ENCODE results near the gene BCR.
A peak's percentile ranks its signal among the peaks of the same experiment; 100 is the strongest.

The BCR gene

DNA sequence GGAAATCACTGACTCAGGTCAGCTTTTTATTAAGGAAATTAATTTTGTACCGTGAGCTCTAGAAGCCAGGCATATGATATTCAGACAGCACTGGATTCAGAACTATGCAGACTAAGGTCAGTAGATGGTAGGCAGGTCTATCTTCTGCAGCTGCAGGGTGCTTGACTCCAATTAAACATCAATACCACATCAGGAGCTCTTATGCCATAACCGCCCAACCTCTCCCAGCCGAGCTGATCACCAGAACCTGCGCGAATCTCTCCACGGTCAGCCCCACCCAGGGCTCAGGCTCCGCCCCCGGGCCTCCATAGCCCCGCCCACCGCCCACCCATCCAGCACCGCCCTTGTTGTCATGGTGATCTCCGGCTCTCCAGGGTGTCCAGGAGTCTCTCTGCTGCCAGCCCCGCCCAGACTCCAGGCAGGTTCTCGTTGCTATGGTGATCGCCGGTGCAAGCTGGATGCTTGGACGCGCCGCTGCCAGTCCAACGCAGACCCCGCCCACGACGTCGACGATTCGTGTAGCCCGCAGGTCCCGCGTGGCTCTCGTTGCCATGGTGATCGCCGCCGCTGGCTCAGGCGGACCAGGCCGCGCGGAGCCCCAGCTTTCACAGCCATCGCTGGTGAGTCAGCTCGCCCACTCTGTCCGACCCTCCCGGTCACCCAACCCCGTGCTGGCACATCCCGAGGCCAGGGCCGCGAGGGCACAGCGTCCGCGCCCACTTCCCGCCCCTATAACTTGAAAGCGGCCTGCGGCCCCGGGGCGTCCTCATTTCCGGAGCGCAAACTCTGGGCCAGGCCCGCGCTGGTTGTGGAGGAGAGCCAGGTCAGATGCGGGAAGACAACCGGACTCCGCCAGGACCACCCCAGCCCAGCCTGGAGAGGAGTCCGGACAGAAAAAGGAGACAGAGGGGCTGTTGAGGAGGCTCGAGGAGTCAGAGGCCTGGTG lies 35.1 kb upstream of the BCR start, which contains the start of gene RAB36:
Gene RAB36, plus strand, starts transcription at position 546 of the 946 bp plus-strand sequence. CDS start 1,140 bp downstream, outside the sequence.
- peak within 1 kb of the TSS; percentile 84 for H3K4me2 ChIP-seq (ENCODE audit: low read length)
- H3K9me3 ChIP-seq (ENCODE audit: control insufficient read depth, insufficient read depth, low read length) = no peaks in the 10 kb centered on the region
- no peak for TF ChIP-seq EZH2phosphoT487 (IDR thresholded peaks at IDR 0.05; ENCODE audit: borderline replicate concordance, low read length)
- TF ChIP-seq, protein P1, sequence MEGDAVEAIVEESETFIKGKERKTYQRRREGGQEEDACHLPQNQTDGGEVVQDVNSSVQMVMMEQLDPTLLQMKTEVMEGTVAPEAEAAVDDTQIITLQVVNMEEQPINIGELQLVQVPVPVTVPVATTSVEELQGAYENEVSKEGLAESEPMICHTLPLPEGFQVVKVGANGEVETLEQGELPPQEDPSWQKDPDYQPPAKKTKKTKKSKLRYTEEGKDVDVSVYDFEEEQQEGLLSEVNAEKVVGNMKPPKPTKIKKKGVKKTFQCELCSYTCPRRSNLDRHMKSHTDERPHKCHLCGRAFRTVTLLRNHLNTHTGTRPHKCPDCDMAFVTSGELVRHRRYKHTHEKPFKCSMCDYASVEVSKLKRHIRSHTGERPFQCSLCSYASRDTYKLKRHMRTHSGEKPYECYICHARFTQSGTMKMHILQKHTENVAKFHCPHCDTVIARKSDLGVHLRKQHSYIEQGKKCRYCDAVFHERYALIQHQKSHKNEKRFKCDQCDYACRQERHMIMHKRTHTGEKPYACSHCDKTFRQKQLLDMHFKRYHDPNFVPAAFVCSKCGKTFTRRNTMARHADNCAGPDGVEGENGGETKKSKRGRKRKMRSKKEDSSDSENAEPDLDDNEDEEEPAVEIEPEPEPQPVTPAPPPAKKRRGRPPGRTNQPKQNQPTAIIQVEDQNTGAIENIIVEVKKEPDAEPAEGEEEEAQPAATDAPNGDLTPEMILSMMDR (IDR thresholded peaks at IDR 0.05; ENCODE audit: low read depth, low read length, poor library complexity, severe bottlenecking) = no peak
- H3K9me2 ChIP-seq (replicated peaks; ENCODE audit: control insufficient read depth, low read length) = no peaks in the 10 kb centered on the region
- H3K79me2 ChIP-seq (ENCODE audit: control insufficient read depth, low read length) = no peaks in the 10 kb centered on the region
- H3K4me1 ChIP-seq (ENCODE audit: control insufficient read depth, low read length) = peaks cover 53% of the 10 kb centered on the region
- peak within 1 kb of the TSS; percentile 77 for H3K4me3 ChIP-seq (ENCODE audit: low read length)
- H3K36me3 ChIP-seq (ENCODE audit: control insufficient read depth, low read length) = no peaks in the 10 kb centered on the region
- no peaks in the 10 kb centered on the region for H3K27me3 ChIP-seq (ENCODE audit: control insufficient read depth, low read length)
- H3K27ac ChIP-seq (ENCODE audit: low read depth, low read length) = no peak within 1 kb of the TSS
- H3F3A ChIP-seq (ENCODE audit: control insufficient read depth, insufficient read depth) = peaks cover 3% of the 10 kb centered on the region; the same call in 1 of the 2 replicates
- no peaks in the 10 kb centered on the region for H4K20me1 ChIP-seq (ENCODE audit: control insufficient read depth, insufficient read depth, low read depth, low read length)

GRCh38 chr22:23145878-23146470 lies 34.3 kb upstream of the BCR start:
- Histone ChIP-seq H3K36me3 (ENCODE audit: control insufficient read depth, low read length) (no peaks in the 10 kb centered on the region), H3K27ac (ENCODE audit: low read depth, low read length) (no peak overlapping the region), H3K9me3 (ENCODE audit: control insufficient read depth, insufficient read depth, low read length) (no peaks in the 10 kb centered on the region), H3K27me3 (ENCODE audit: control insufficient read depth, low read length) (no peaks in the 10 kb centered on the region), H3F3A (ENCODE audit: control insufficient read depth, insufficient read depth) (no peaks in the 10 kb centered on the region), H3K9me2 (replicated peaks; ENCODE audit: control insufficient read depth, low read length) (no peaks in the 10 kb centered on the region), H3K4me2 (ENCODE audit: low read length) (peak overlapping the region; percentile 84), H3K4me1 (ENCODE audit: control insufficient read depth, low read length) (peaks cover 46% of the 10 kb centered on the region), H3K4me3 (ENCODE audit: low read length) (peak overlapping the region; percentile 77), H4K20me1 (ENCODE audit: control insufficient read depth, insufficient read depth, low read depth, low read length) (no peaks in the 10 kb centered on the region), H3K79me2 (ENCODE audit: control insufficient read depth, low read length) (no peaks in the 10 kb centered on the region)
- TF ChIP-seq, protein P1 (IDR thresholded peaks at IDR 0.05; ENCODE audit: low read depth, low read length, poor library complexity, severe bottlenecking) = no peak
- no peak for TF ChIP-seq EZH2phosphoT487 (IDR thresholded peaks at IDR 0.05; ENCODE audit: borderline replicate concordance, low read length)

- no peaks in the 10 kb centered on the region for H3K27me3 ChIP-seq (ENCODE audit: control insufficient read depth, low read length)
- no peaks in the 10 kb centered on the region for H3K9me2 ChIP-seq (replicated peaks; ENCODE audit: control insufficient read depth, low read length)
- peak overlapping the region; percentile 77; the same call in 1 of the 2 replicates for H3K4me3 ChIP-seq (ENCODE audit: low read length)
- no peaks in the 10 kb centered on the region for H3K9me3 ChIP-seq (ENCODE audit: control insufficient read depth, insufficient read depth, low read length)
- 0 out of 2 replicates have a peak overlapping the region, but pooled peaks have one; percentile 84 for H3K4me2 ChIP-seq (ENCODE audit: low read length)
- H4K20me1 ChIP-seq (ENCODE audit: control insufficient read depth, insufficient read depth, low read depth, low read length) = no peaks in the 10 kb centered on the region
- TF ChIP-seq EZH2phosphoT487 (IDR thresholded peaks at IDR 0.05; ENCODE audit: borderline replicate concordance, low read length) = no peak
- TF ChIP-seq, protein P1 (IDR thresholded peaks at IDR 0.05; ENCODE audit: low read depth, low read length, poor library complexity, severe bottlenecking) = no peak
- H3F3A ChIP-seq (ENCODE audit: control insufficient read depth, insufficient read depth) = no peaks in the 10 kb centered on the region
- no peaks in the 10 kb centered on the region for H3K79me2 ChIP-seq (ENCODE audit: control insufficient read depth, low read length)
- H3K36me3 ChIP-seq (ENCODE audit: control insufficient read depth, low read length) = no peaks in the 10 kb centered on the region
- no peak overlapping the region for H3K27ac ChIP-seq (ENCODE audit: low read depth, low read length)
- H3K4me1 ChIP-seq (ENCODE audit: control insufficient read depth, low read length) = peaks cover 39% of the 10 kb centered on the region
These were observed 33.7 kb upstream of the BCR start for GRCh38 chr22:23146478-23147205.

Measured in DOHH2 (cell line).